Fibroblast of skin of back (primary cell): Measurements from ENCODE around the gene INTS1.

Source experiments
- DNase-seq: peaks from one replicate; pipeline ENCODE4 v3.0.0-alpha.2; 2013

Gene INTS1

DNA sequence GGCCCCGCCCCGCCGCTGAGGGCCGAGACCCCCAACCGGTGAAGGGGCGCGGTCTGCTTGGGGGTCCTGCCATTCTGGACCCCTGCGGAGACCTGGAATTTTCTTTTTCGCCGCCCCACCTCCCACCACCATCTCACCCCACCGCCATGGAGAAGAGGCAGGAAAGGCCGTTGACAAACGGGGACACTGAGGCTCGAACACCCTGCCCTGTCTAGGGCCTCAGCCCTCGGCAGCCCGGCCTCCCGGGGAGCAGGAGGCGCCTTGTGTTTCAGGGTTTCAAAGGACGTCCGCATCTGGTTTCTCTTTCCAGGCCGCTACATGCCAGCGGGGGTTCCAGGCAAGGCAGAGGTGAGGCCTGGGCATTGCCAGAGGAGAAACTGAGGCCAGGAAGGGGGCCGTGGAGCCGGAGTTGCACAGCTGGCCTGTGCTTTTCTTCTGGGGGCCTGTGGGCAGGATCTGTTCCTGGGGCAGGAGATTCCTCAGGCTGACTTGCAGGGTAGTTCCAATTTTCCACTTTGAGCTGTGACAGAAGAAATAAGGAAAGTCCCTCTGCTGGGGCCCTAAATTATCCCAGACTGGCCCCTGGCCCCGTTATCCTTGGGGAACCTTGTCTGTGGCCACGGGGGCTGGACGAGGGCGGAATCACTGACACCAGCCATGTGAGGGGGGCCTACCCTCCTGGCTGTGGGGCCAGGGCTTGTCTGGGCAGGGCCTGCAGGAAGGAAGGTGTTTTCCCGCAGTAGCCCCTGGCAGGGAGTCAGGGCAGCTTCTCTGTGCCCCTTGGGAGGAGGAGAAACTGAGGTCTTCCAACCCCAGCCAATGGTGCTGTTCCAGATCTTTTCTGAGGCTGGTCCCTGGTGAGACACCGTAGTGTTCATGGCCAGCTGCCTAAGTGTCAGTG is 44.0 kb downstream of the INTS1 start:
- DNase-seq = peak; percentile 10

DNA sequence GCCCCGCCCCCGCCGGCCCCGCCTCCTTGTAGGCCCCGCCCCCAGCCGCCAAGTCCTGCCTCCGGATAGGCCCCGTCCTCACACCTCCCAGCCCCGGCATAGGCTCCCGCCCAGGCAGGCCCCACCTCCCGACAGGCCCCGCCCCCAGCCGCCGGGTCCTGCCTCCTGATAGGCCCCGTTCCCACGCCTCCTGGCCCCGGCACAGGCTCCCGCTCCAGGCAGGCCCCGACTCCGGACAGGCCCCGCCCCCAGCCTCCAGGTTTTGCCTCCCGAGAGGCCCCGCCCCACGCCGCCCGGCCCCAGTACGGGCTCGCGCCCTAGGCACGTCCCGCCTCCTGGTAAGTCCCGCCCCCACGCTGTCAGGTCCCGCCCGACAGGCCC is 44.7 kb downstream of the INTS1 start:
- DNase-seq = peak; percentile 98

DNA sequence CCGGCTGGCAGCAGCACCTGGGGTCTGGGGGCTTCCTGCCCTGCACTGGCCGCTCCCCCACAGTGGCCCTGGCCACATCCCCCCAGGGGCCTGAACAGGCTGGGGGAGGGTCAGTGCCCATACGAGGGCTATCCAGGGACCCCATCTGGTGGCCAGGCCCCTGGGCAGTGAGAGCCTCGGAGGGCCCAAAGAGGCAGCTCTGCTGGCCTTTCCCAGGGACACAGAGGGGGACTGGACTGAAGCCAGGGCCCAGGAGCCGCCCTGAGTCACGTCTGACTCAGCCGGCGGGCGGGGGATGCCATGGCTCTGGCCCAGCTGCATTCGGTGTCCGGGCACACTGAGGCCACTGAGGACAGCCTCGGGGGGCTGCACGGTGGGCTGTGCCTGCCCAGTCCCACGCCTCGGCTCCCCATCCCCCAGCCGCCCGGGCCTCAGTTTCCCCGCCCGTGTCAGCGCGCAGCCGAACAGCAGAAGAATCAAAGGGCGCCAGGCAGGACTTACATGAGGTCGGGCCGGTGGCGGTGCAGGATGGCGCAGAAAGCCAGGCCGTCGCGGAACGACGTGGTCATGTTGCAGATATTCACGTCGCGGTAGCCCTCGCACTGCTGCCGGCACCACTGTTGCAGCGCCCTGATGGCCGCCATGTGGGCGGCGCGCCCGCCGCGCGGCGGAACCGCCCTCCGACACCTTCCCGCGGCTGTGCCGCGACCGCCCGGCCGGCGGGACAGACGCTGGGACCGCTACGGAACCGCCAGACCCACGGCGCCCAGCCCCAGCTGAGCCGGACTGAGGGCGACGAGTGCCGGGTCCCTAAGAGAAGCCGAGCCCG is 45.3 kb downstream of the INTS1 start, which contains the start of gene MICALL2:
Gene MICALL2 (minus strand): TSS at position 788 of the 829 bp plus-strand sequence. CDS start 144 bp downstream, at position 644.
- DNase-seq = peak; percentile 92

DNA sequence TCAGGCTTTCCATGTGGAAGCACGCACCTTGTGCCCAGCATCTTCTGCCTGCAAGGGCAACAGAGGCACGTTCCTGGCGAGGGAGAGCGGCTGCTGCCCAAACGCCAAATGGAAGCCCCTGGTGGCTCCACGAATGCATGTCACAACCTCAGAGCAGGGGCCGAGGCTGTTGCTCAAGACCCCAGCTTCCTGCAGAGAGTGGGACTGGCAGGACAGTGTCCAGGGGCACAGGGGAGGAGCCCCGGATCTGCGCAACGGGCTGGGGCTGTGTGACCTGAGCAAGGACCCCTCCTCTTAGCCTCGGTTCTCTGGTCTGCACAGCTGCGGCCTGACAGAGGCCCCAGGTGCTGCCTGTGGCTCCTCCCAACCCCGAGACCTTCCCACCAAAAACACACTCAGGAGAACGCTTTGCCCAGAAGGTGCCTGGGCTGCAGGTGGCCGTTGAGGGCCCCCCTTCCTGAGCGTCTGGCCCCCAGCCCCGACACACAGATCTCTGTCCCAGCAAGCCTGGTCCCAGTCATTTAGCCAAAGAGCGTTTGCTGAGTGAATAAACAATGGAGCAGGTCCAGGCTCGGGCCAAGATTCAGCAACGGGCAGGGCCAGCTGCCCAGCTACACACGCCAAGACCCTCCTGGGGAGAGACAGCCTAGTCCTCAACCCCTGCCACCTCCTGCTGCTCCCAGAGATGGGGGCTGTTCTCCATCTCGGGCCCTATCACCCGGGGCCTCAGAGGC is 46.1 kb downstream of the INTS1 start:
- DNase-seq = no peak

GRCh38 chr7:1457059-1457948 is 46.9 kb downstream of the INTS1 start:
- DNase-seq = no peak

DNA sequence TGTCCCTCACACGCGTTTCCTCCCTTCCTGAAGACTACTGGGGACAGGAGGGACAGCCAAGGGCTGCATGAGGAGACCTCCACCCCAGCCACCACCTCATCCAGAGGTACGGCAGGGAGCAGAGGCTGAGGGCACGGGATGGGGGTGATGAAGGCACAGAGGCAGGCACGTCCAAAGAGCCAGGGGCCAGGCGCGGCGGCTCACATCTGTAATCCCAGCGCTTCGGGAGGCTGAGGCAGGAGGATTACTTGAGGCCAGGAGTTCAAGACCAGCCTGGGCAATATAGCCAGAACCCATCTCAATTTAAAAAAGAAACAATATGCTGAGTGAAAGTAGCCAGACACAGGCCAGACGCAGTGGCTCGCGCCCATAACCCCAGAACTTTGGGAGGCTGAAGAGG is 48.2 kb downstream of the INTS1 start:
- no peak for DNase-seq

DNA sequence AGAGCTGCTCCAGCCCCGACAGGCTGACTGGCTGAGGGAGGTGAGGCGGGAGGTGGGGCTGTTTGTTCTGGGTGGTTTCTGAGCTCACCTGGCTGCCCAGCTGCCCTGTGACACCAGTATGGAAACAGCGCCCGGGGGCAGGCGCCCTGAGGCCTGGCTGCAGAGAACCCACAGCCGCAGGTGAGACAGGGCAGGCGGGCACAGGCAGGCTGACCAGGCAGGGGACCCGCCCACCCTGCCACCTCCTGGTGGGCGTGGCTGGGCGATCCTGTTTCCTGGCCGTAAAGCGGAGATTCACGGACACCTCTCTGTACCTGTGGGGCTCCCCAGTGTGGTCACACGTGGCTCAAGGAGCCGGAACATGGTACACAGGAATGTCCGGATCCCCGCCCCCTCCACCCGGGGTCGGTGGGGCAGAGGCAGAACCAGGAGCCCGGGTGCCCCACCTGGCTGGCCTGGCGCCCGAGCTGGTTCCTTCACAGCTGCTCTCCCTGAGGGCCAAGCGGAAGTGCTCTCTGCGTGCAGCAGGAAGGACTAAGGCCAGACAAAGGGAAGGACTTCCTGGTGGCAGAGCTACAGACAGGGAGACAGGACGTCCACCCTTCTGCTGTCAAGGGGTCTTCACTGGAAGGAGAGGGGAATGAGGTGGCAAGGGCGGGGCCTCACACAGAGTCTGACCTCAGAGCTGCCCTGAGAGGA is 48.8 kb downstream of the INTS1 start:
- DNase-seq = no peak

- DNase-seq = no peak
Observed at GRCh38 chr7:1454542-1454941, 49.6 kb downstream of the INTS1 start.

GRCh38 chr7:1452205-1452604 is 52.0 kb downstream of the INTS1 start:
- DNase-seq = no peak

- DNase-seq = no peak
Observed at GRCh38 chr7:1450987-1451386, 53.2 kb downstream of the INTS1 start.

- DNase-seq = no peak
Observed at GRCh38 chr7:1450431-1450830, 53.8 kb downstream of the INTS1 start.

GRCh38 chr7:1449951-1450350 is 54.2 kb downstream of the INTS1 start:
- DNase-seq = no peak

DNA sequence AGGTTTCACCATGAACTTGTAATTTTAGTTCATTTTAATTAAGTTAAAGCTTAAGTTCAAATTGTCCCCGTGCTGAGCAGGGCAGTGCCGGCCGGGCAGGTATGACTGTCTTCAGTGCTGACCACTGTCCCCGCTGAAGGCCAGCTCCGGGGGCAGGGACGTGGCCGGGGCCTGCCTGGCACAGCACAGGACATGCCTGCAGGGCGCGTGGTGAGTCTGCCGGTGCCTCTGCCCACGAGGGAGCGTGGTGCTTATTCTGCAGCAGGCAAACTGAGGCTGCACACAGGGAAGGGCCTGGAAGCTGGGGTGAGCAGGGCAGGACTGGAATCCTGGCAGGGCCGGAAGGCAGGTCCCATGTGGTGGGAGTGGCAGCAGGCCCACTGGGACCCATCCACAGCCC is 54.7 kb downstream of the INTS1 start:
- DNase-seq = no peak

GRCh38 chr7:1448958-1449357 is 55.2 kb downstream of the INTS1 start:
- DNase-seq = no peak

GRCh38 chr7:1447551-1448244 is 56.5 kb downstream of the INTS1 start:
- no peak for DNase-seq

DNA sequence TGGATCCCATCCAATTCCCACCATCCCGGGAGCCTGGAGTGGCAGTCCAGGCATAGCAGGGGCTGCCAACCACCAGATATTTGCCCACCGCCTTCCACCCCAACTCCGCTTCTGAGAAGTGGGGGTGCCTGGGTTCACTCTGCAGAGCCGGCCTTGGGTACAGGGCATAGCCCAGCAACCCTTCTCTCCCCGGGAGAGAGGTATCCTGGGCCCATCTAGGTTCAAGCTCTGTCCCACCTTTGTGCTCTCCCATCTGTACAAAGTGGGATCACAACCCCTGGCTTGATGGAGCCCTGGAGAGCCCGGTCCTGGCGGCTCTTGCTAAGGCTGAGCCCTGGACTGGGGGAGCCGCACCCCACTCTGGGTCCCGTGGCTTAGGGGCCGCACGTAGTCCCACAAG is 57.1 kb downstream of the INTS1 start:
- no peak for DNase-seq

DNA sequence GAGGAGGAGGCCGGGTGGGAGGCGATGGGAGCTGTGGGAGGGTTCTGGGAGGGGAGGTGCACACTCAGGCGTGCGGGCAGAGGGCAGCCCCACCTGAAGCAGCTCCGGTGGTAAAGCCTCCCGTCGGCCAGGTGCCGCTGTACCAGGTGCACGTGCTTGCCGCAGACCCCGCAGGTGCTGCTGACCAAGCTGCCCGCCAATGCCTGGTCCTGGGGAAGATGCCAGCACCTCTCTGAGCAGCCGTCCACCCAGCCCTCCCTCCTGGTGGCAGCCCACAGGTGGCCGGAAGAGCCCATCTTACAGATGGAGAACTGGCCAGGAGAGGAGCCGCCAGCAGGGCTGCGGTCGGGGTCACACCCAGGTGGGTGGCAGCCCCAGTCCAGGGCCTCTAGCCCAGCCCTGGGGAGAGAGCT is 57.6 kb downstream of the INTS1 start:
- no peak for DNase-seq

DNA sequence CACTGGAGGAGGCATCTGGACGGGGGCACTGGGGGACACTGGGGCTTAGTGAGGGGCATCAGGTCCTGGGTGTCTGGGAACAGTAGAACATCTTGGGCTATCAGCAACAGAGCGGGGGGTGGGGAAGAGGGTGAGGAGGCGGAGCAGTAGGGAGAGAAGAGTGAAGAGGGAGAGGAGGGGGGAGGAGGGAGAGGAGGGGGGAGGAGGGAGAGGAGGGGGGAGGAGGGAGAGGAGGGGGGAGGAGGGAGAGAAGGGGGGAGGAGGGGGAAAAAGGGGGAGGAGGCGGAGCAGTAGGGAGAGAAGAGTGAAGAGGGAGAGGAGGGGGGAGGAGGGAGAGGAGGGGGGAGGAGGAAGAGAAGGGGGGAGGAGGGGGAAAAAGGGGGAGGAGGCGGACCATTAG is 58.2 kb downstream of the INTS1 start:
- peak; percentile 30 for DNase-seq

- DNase-seq = no peak
Observed at GRCh38 chr7:1445341-1445740, 58.8 kb downstream of the INTS1 start.

GRCh38 chr7:1444925-1445322 is 59.3 kb downstream of the INTS1 start:
- no peak for DNase-seq
